Measurements from ENCODE around the gene ATP1A4. TPM values are rescaled to one million over a fixed set of nuclear protein-coding genes. Genes with fewer than 3 reads are reported as not detected.

The ATP1A4 gene
- total and polyA plus RNA-seq, 10 of the 15 experiments (the other 5 are each of a cell fraction or from before 2014, with no cell fraction given), result 0.31 to 1.0 (median 0.54) TPM

- TF ChIP-seq MAX (IDR thresholded peaks at IDR 0.05; ENCODE audit: low read depth, low read length) (no peak), IRF3 (IDR thresholded peaks at IDR 0.05) (no peak), CUX1 (IDR thresholded peaks at IDR 0.05; ENCODE audit: insufficient replicate concordance, low read depth, low read length) (no peak), ATF2 (IDR thresholded peaks at IDR 0.05; ENCODE audit: low read length) (no peak), EZH2 (IDR thresholded peaks at IDR 0.05; ENCODE audit: borderline replicate concordance, control insufficient read depth, low read depth, low read length) (no peak), TCF3 (IDR thresholded peaks at IDR 0.05; ENCODE audit: borderline replicate concordance, insufficient read depth, low read depth, low read length) (no peak)
Observed at GRCh38 chr1:160130486-160130885, 20.9 kb upstream of the ATP1A4 start (continued).
